Stimulated activated CD4-positive, alpha-beta T cell treated with anti-CD3 and anti-CD28 coated beads, Interleukin-4, amount 100 ng/mL, for 48 hours (primary cell): ENCODE data around the gene FRK.
"Not testable (repeated sequence)": the region's sequence is repeated elsewhere in the genome, so short reads cannot be mapped to it uniquely, and the experiment has no call there.

Experiments
- DNase-seq, 2 donors: peaks; one replicate each; pipeline ENCODE4 v3.0.0-alpha.2; 2020; ENCODE audit warnings: low read depth in 2 of 2

Gene FRK

DNA sequence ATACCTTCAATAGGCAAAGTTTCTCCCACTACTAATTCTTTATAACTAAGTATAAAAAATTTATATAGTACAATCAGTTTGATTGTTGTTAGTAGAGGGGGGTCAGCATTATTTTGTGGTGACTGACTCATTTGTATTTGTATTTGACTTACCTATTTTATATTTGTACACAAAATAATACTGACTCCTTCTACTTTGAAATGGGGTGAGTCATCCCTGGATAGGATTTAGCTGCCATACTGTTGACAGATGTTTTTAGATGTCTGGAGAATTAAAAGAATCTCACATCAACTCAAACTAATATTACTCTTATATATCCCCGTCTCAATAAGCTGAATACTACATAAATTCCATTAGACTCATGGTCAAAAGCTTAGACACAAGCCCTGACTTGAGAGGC is 114.9 kb downstream of the FRK start:
- no peak for DNase-seq

DNA sequence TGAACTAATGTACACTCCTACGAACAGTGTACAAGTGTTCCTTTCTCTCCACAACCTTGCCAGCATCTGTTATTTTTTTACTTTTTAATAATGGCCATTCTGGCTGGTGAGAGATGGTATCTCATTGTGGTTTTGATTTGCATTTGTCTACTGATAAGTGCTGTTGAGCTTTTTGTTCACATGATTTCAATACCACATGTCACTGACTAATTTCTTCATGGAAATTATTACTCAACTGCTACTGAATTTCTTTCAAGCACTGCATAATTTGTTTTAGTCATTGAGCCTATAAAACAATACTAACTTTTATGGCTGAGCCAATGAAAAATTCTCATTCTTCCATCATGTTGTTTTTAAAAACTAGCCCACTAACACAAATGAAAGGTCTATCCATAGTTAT is 115.4 kb downstream of the FRK start:
- no peak for DNase-seq

DNA sequence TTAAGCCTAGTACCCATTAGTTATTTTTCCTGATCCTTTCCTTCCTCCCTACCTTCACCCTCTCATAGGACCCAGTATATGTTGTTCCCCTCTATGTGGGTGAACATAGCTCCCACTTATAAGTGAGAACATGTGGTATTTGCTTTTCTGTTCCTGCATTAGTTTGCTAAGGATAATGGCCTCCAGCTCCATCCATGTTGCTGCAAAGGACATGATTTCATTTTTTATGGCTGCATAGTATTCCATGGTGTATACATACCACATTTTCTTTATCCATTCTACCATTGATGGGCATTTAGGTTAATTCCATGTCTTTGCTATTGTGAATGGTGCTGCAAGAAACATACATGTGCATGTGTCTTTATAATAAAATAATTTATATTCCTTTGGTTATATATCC is 115.9 kb downstream of the FRK start:
- not testable (repeated sequence) for DNase-seq

GRCh38 chr6:115937502-115937901 is 123.2 kb downstream of the FRK start:
- DNase-seq = not testable (repeated sequence)

GRCh38 chr6:115935361-115935760 is 125.3 kb downstream of the FRK start:
- DNase-seq = no peak

- DNase-seq = no peak
Observed at GRCh38 chr6:115934829-115935228, 125.9 kb downstream of the FRK start.

DNA sequence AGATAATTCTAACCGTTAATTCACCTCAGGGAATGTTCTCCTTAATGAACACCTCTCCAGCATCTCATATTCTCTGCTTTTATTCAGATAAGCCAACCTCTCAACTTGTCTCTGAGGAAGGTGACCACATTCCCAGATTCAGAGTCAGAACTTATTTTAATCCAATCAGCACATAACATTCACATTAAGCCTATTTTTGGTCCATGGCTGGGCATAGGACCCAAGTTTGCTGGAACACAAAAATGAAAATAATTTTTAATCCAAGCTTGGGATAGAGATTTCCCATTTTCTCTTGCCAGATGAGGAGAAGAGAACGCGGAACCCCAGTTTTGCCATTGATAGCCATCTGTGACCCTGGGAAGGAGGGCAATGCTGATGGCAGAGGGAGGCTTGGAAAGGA is 126.5 kb downstream of the FRK start:
- no peak for DNase-seq

DNA sequence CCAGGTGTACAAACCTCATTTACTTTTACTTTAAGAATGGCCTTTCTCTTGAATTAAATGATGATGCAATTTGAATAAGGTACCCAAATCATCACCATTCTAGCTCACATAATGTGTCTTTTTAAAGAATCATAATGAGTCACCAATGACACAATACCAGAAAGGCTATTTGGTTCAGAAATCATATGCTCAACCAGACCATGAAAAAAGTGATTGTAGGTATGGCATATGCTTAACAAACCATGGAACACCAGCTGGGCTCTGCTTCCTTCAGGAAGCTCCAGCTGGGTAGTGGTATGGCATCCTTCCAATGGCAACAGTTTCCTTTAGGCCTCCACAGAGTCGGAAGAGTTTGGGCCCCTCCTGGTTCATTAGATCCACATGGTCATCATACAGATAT is 128.2 kb downstream of the FRK start:
- no peak for DNase-seq

DNA sequence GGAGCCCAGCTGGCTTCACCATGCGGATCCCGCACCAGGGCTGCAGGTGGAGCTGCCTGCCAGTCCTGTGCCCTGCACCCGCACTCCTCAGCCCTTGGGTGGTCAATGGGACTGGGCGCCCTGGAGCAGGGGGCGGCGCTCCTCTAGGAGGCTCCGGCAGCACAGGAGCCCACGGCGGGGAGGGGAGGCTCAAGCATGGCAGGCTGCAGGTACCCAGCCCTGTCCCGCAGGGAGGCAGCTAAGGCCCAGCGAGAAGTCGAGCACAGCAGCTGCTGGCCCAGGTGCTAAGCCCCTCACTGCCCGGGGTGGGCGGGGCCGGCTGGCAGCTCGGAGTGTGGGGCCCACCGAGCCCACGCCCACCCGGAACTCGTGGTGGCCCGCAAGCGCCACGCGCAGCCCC is 132.7 kb downstream of the FRK start:
- not testable (repeated sequence) for DNase-seq

- DNase-seq = no peak
Observed at GRCh38 chr6:115922971-115923370, 137.7 kb downstream of the FRK start.

- no peak for DNase-seq
Observed at GRCh38 chr6:115914098-115914497, 146.6 kb downstream of the FRK start.

GRCh38 chr6:115909923-115910546 is 150.7 kb downstream of the FRK start:
- no peak for DNase-seq

- no peak for DNase-seq
Observed at GRCh38 chr6:115908906-115909559, 151.7 kb downstream of the FRK start.

DNA sequence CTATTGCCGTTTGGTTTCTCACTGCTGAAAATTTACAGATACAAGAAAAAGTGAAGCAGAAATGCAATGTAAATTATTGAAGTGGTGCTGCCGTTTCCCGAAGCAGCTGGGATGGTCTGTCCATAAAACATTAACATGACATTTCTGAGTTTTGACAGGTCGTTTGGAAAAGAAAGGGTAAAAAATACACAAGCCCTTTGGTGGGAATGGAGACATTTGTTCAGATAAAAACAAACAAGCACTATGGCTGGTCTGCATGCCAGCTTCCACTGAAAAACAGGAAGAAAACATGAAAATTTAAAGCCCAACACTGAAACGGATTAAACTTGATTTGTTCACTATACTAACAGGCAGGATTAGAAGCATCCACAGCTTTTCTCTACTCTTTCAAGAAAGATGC is 155.2 kb downstream of the FRK start:
- DNase-seq = no peak

DNA sequence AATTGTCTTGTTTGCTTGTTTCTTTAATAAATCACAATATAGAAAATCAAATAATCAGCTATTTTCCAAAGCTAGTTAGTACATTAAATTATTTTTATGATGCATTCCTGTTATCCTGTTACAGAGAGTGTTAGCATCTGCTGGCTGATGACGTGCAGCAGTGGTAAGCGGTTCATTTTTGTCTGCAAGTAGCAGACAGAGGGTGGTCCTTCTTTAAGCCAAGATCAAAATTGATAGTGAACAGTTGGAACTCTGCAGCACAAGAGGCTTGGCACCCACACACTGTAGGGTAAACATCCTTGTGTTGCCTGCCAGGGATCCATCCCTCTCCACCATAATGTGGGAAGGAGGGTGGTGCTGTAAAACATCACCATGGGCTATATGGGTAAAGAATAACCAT is 158.3 kb downstream of the FRK start:
- DNase-seq = no peak

DNA sequence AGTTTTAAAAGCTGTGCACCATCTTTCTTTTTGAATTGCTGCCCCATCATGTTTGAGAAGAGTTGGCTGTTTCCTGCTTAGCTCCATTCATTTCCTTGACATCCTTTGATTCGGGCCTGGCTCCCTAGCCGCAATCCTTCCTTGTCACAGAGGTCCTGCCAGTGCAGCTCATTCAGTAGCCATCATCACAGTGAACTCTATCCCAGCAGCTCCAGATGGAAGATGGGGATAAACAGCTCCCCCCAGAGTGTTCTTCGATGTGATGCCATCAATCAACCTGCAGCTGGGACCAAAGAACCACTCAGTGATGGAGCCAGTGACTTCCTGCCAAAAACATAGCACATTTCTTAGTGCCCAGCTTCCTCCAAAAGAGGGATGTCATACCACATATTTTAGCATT is 158.8 kb downstream of the FRK start:
- no peak for DNase-seq

DNA sequence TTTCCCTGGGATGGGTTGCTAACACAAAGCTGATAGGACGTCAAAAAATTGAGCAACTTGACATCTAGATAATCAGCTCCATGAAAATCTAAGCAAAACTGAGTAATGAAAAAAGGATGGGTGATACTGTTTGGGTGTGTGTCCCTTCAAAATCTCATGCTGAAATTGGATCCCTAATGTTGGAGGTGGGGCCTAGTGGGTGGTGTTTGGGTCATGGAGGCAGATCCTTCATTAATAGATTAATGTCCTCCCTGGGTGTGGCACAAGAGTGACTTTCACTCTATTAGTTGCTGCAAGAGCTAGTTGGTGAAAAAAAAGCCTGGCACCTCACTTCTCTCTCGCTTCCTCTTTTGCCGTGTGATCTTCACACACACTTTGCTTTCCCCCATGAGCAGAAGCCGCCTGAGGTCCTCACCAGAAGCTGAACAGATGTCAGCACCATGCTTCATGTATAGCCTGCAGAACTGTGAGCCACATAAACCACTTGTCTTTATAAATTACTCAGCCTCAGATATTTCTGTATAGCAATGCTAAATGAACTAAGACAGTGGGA is 160.9 kb downstream of the FRK start:
- no peak for DNase-seq

DNA sequence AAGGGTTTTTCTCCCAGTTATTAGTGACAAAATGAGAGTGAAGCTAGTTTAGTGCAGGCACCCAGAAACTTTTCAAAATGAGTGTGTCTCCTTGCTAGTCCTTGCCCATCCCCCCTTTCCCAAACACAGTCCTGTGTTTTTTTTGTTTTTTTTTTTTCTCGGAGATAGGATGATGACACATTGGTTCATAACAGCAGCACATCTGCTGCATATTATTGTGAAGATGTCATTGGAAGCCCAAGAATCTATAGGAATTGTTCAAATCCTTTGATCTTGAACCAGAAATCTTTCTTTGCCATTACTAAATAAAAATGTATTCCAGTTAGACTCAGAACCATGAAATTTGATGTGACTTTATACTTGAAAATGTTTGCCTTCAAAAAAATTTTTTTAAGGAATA is 162.4 kb downstream of the FRK start:
- no peak for DNase-seq

- no peak for DNase-seq
Observed at GRCh38 chr6:115896538-115897129, 164.1 kb downstream of the FRK start.

DNA sequence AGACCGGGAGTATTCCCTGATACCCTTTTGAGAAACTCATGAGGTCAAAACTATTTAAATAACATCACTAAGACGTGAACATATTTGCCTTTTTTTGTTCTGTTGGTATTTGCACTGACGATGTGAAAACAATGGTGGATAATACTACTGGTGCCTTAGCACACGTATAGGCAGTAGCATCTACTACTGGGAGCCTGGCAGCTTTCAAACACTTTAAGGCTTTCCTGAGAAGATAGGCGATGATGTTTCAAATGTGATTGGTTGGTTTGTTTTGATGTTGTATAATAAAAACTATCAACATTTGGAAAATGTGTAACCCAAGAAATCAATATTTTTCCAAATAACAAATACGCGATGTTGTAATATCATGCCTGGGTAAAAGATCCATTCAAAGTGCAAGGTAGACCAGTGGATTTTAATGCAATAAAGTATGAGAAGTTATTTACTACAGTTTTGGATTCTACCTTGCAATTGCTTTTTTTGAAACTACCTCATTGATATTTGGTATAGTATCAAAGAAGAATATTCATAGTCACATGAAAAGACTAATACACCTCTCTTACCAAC is 166.2 kb downstream of the FRK start:
- DNase-seq = no peak

DNA sequence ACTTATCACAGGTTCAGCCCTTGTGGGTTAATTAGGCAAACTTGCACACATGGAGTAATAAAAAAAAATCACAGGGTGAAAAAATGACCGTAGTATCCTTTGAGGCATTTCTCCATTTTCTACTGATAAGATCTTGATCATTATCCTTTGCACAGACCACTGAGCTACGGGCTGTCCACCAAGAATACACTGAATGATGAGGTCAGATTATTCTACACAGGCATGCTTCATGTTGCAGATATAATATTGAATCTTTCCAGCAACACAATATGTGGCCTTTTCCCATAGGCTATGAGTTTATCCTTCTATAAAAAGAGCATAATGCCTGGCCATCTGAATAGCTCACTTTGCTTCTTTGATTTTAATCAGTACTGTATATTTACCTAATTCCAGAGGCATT is 168.9 kb downstream of the FRK start:
- no peak for DNase-seq

GRCh38 chr6:115891111-115891669 is 169.5 kb downstream of the FRK start:
- DNase-seq = no peak

- no peak for DNase-seq
Observed at GRCh38 chr6:115890238-115890637, 170.5 kb downstream of the FRK start.
